Measurements from ENCODE around the gene POMC. TPM values are rescaled to one million over a fixed set of nuclear protein-coding genes. Genes with fewer than 3 reads are reported as not detected.
"Not testable (repeated sequence)": the region's sequence is repeated elsewhere in the genome, so short reads cannot be mapped to it uniquely, and the experiment has no call there.

Gene POMC
- total RNA-seq, 2 experiments from 2014 or later = 2.1 to 3.4 TPM

- ATAC-seq = no peak
- CTCF ChIA-PET = no interaction called here
Observed at GRCh38 chr2:25158096-25158852, 10.1 kb downstream of the POMC start.

DNA sequence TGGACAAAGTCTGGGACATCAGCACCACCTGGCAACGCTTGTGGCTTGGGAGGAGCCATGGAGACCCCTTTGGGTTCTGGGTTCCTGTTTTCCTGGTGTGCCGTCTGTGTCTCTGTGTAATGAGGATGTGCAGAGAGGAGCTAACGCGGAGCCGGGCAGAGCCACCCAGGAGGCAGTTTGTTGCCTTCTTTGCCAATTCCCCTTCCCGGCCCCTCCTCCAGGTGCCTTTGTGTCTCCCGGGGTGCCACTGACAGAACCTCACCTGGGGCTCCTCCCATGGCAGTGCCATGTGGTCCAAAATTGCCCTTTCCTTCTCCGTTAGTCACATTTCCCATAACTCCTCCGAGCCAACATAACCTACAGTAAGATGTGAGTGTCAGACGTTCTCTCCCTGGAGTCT is 13.0 kb downstream of the POMC start:
- DNase-seq (no peak), ATAC-seq (no peak)
- no peaks in the 10 kb centered on the region for H3K9me3 Mint-ChIP-seq (ENCODE audit: insufficient read depth)
- H3K4me1 Mint-ChIP-seq (ENCODE audit: low read depth) = peaks cover 7% of the 10 kb centered on the region
- POLR2A ChIA-PET = no interaction called here
- H3K27me3 Mint-ChIP-seq (ENCODE audit: low read depth) = peaks cover 2% of the 10 kb centered on the region
- H3K36me3 Mint-ChIP-seq (ENCODE audit: low read depth) = no peaks in the 10 kb centered on the region
- CTCF ChIA-PET = interaction anchor here (1.9 kb wide), 1 partner anchor 10 kb away, joined by 6 read pairs; no protein-coding TSS in a partner anchor
- H3K27ac Mint-ChIP-seq = no peak overlapping the region
- H3K4me3 Mint-ChIP-seq = no peak overlapping the region

More at GRCh38 chr2:25158096-25158852, 10.1 kb downstream of the POMC start:
- no peak overlapping the region for H3K27ac Mint-ChIP-seq
- H3K4me1 Mint-ChIP-seq (ENCODE audit: low read depth) = peaks cover 12% of the 10 kb centered on the region
- POLR2A ChIA-PET = interaction anchor here (0.6 kb wide), 1 partner anchor 84 kb away, joined by 4 read pairs; no protein-coding TSS in a partner anchor
- peaks cover 4% of the 10 kb centered on the region for H3K27me3 Mint-ChIP-seq (ENCODE audit: low read depth)
- H3K9me3 Mint-ChIP-seq (ENCODE audit: insufficient read depth) = no peaks in the 10 kb centered on the region
- no peak for DNase-seq
- H3K36me3 Mint-ChIP-seq (ENCODE audit: low read depth) = no peaks in the 10 kb centered on the region
- no peak overlapping the region for H3K4me3 Mint-ChIP-seq

GRCh38 chr2:25151718-25152117 is 16.7 kb downstream of the POMC start:
- peaks cover 3% of the 10 kb centered on the region for H3K27me3 Mint-ChIP-seq (ENCODE audit: low read depth)
- no peak overlapping the region for H3K27ac Mint-ChIP-seq
- H3K9me3 Mint-ChIP-seq (ENCODE audit: insufficient read depth) = no peaks in the 10 kb centered on the region
- no peaks in the 10 kb centered on the region for H3K36me3 Mint-ChIP-seq (ENCODE audit: low read depth)
- ChIA-PET CTCF (interaction anchor here (1.0 to 1.8 kb wide), 2 partner anchors 14 to 176 kb away, joined by 3 to 6 read pairs; no protein-coding TSS in a partner anchor), POLR2A (no interaction called here)
- ATAC-seq = no peak
- no peak overlapping the region for H3K4me3 Mint-ChIP-seq
- no peak for DNase-seq
- peaks cover 3% of the 10 kb centered on the region for H3K4me1 Mint-ChIP-seq (ENCODE audit: low read depth)

DNA sequence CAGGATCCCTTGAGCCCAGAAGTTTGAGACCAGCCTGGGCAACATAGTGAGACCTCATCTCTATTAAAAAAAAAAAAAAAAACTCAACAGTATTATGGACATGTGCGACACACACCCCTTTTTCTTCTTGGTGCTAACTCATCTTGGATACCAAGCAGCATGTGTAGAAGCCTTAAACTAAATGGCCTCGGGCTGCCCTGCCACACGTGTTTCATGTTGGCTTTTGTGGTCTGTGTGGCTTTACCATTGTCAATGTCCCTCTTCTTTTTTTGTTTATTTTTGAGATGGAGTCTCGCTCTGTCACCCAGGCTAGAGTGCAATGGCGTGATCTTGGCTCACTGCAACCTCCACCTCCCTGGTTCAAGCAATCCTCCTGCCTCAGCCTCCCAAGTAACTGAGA is 17.4 kb downstream of the POMC start:
- POLR2A ChIA-PET; H3K36me3 Mint-ChIP-seq (ENCODE audit: low read depth); H3K4me1 Mint-ChIP-seq (ENCODE audit: low read depth); ATAC-seq; H3K4me3 Mint-ChIP-seq; CTCF ChIA-PET; H3K27ac Mint-ChIP-seq; DNase-seq; H3K27me3 Mint-ChIP-seq (ENCODE audit: low read depth); H3K9me3 Mint-ChIP-seq (ENCODE audit: insufficient read depth): not testable (repeated sequence)

GRCh38 chr2:25149646-25150045 is 18.7 kb downstream of the POMC start:
- H3K9me3 Mint-ChIP-seq (ENCODE audit: insufficient read depth) = no peaks in the 10 kb centered on the region
- peaks cover 8% of the 10 kb centered on the region for H3K27me3 Mint-ChIP-seq (ENCODE audit: low read depth)
- no peaks in the 10 kb centered on the region for H3K36me3 Mint-ChIP-seq (ENCODE audit: low read depth)
- no peak overlapping the region for H3K4me3 Mint-ChIP-seq
- H3K27ac Mint-ChIP-seq = no peak overlapping the region
- POLR2A ChIA-PET = no interaction called here
- CTCF ChIA-PET = no interaction called here
- ATAC-seq (no peak), DNase-seq (no peak)
- H3K4me1 Mint-ChIP-seq (ENCODE audit: low read depth) = peaks cover 13% of the 10 kb centered on the region

- H3K36me3 Mint-ChIP-seq (ENCODE audit: low read depth) = no peaks in the 10 kb centered on the region
- ChIA-PET CTCF (no interaction called here), POLR2A (no interaction called here)
- peaks cover 13% of the 10 kb centered on the region for H3K4me1 Mint-ChIP-seq (ENCODE audit: low read depth)
- H3K4me3 Mint-ChIP-seq = no peak overlapping the region
- H3K27me3 Mint-ChIP-seq (ENCODE audit: low read depth) = peaks cover 8% of the 10 kb centered on the region
- DNase-seq = no peak
- H3K9me3 Mint-ChIP-seq (ENCODE audit: insufficient read depth) = no peaks in the 10 kb centered on the region
- no peak overlapping the region for H3K27ac Mint-ChIP-seq
- ATAC-seq = no peak
Observed at GRCh38 chr2:25146896-25147295, 21.5 kb downstream of the POMC start.

GRCh38 chr2:25145803-25146202 is 22.6 kb downstream of the POMC start:
- H3K36me3 Mint-ChIP-seq (ENCODE audit: low read depth) = no peaks in the 10 kb centered on the region
- DNase-seq (peak; percentile 35), ATAC-seq (peak; percentile 63)
- no peaks in the 10 kb centered on the region for H3K9me3 Mint-ChIP-seq (ENCODE audit: insufficient read depth)
- H3K4me3 Mint-ChIP-seq = no peak overlapping the region
- ChIA-PET POLR2A (interaction anchor here (1.2 kb wide), 1 partner anchor 12 kb away, joined by 3 read pairs; no protein-coding TSS in a partner anchor), CTCF (no interaction called here)
- peaks cover 13% of the 10 kb centered on the region for H3K4me1 Mint-ChIP-seq (ENCODE audit: low read depth)
- H3K27me3 Mint-ChIP-seq (ENCODE audit: low read depth) = peaks cover 8% of the 10 kb centered on the region
- H3K27ac Mint-ChIP-seq = no peak overlapping the region

DNA sequence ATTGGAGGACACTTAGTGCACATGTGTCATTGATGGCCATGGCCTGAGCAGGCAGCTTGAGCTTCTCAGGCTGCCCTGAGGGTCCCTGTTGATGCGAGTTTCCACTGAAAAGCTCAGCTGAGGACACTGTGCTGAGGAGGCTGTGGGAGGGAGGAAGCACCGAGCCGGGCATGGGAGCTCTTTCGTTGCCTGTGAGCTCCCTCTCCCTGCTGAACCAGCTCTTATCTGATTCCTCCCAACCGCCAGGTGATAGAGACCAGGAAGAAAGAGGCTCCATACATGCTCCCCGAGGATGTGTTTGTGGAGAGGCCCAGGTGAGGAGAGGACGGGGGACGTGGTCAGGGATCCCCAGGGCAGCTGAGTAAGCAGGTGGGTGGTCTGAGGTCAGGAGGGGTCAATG is 27.3 kb downstream of the POMC start:
- peaks cover 8% of the 10 kb centered on the region for H3K27me3 Mint-ChIP-seq (ENCODE audit: low read depth)
- ChIA-PET POLR2A (no interaction called here), CTCF (no interaction called here)
- DNase-seq = no peak
- no peaks in the 10 kb centered on the region for H3K9me3 Mint-ChIP-seq (ENCODE audit: insufficient read depth)
- H3K4me1 Mint-ChIP-seq (ENCODE audit: low read depth) = peaks cover 6% of the 10 kb centered on the region
- ATAC-seq = no peak
- no peak overlapping the region for H3K27ac Mint-ChIP-seq
- no peak overlapping the region for H3K4me3 Mint-ChIP-seq
- no peaks in the 10 kb centered on the region for H3K36me3 Mint-ChIP-seq (ENCODE audit: low read depth)

- H3K9me3 Mint-ChIP-seq (ENCODE audit: insufficient read depth); ATAC-seq; H3K4me3 Mint-ChIP-seq; DNase-seq; H3K4me1 Mint-ChIP-seq (ENCODE audit: low read depth); H3K36me3 Mint-ChIP-seq (ENCODE audit: low read depth); H3K27ac Mint-ChIP-seq; CTCF ChIA-PET; POLR2A ChIA-PET; H3K27me3 Mint-ChIP-seq (ENCODE audit: low read depth): not testable (repeated sequence)
Observed at GRCh38 chr2:25140535-25140934, 27.8 kb downstream of the POMC start.

GRCh38 chr2:25132693-25133092 is 35.7 kb downstream of the POMC start:
- ChIA-PET POLR2A (no interaction called here), CTCF (interaction anchor here (2.7 kb wide), 1 partner anchor 157 kb away, joined by 11 read pairs; no protein-coding TSS in a partner anchor)
- peaks cover 7% of the 10 kb centered on the region for H3K4me1 Mint-ChIP-seq (ENCODE audit: low read depth)
- ATAC-seq = no peak
- DNase-seq = no peak
- no peak overlapping the region for H3K27ac Mint-ChIP-seq
- no peaks in the 10 kb centered on the region for H3K9me3 Mint-ChIP-seq (ENCODE audit: insufficient read depth)
- peaks cover 52% of the 10 kb centered on the region for H3K27me3 Mint-ChIP-seq (ENCODE audit: low read depth)
- no peak overlapping the region for H3K4me3 Mint-ChIP-seq
- H3K36me3 Mint-ChIP-seq (ENCODE audit: low read depth) = no peaks in the 10 kb centered on the region

DNA sequence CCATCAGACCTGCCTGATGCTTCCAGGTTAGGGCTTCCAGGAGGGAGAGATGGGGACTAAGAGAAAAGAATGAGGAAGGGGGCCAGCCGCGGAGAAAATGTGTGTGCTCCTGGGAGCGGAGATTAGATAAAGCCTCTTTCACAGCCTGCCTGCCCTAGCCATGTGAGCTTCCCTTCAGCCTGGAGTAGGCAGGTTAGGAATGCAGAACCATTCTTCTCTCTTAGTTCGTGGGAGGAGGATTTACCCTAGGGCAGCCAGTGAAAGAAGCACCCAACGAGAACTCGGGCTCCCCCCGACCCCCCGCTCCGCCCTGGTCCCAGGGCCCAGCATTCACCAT is 36.1 kb downstream of the POMC start:
- ATAC-seq = no peak
- Mint-ChIP-seq H3K9me3 (ENCODE audit: insufficient read depth) (no peaks in the 10 kb centered on the region), H3K36me3 (ENCODE audit: low read depth) (no peaks in the 10 kb centered on the region), H3K4me3 (no peak overlapping the region), H3K27ac (no peak overlapping the region), H3K4me1 (ENCODE audit: low read depth) (peaks cover 7% of the 10 kb centered on the region), H3K27me3 (ENCODE audit: low read depth) (peaks cover 52% of the 10 kb centered on the region)
- ChIA-PET CTCF (no interaction called here), POLR2A (interaction anchor here (0.6 kb wide), 1 partner anchor 159 kb away, joined by 3 read pairs; no protein-coding TSS in a partner anchor)
- no peak for DNase-seq

- ChIA-PET CTCF (interaction anchor here (6.2 kb wide), 1 partner anchor 157 kb away, joined by 180 read pairs; no protein-coding TSS in a partner anchor), POLR2A (interaction anchor here (0.6 kb wide), 1 partner anchor 159 kb away, joined by 3 read pairs; no protein-coding TSS in a partner anchor)
- Mint-ChIP-seq H3K36me3 (ENCODE audit: low read depth) (no peaks in the 10 kb centered on the region), H3K27ac (no peak overlapping the region), H3K27me3 (ENCODE audit: low read depth) (peaks cover 52% of the 10 kb centered on the region), H3K4me1 (ENCODE audit: low read depth) (peaks cover 7% of the 10 kb centered on the region), H3K9me3 (ENCODE audit: insufficient read depth) (no peaks in the 10 kb centered on the region), H3K4me3 (peak overlapping the region; percentile 44)
- DNase-seq = no peak
- peak; percentile 29 for ATAC-seq
Observed at GRCh38 chr2:25131567-25132298, 36.6 kb downstream of the POMC start.

All from activated CD8-positive, alpha-beta T cell treated with anti-CD3 and anti-CD28 coated beads, Interleukin-2, amount 10 ng/mL, durations not matched to agents 7 days and 5 days (primary cell).